Measurements from ENCODE around the gene KCNG1.

KCNG1 gene

GRCh38 chr20:51021067-51022025, 1.6 kb downstream of the KCNG1 start:
- H4K20me1 ChIP-seq (ENCODE audit: insufficient read depth, low read length): no peaks in the 10 kb centered on the region
- no peaks in the 10 kb centered on the region for H3K4me1 ChIP-seq (ENCODE audit: low read length)
- peaks cover 52% of the 10 kb centered on the region for H3K27me3 ChIP-seq (replicated peaks; ENCODE audit: insufficient read depth, low read length)
- DNase-seq: no peak
- no peaks in the 10 kb centered on the region for H3K79me2 ChIP-seq (ENCODE audit: low read length)
- TF ChIP-seq EZH2phosphoT487 (IDR thresholded peaks at IDR 0.05; ENCODE audit: low read length) (no peak), EZH2 (optimal IDR thresholded peaks at IDR 0.05; ENCODE audit: low read depth, low read length) (no peak)
- TF ChIP-seq, protein P1, sequence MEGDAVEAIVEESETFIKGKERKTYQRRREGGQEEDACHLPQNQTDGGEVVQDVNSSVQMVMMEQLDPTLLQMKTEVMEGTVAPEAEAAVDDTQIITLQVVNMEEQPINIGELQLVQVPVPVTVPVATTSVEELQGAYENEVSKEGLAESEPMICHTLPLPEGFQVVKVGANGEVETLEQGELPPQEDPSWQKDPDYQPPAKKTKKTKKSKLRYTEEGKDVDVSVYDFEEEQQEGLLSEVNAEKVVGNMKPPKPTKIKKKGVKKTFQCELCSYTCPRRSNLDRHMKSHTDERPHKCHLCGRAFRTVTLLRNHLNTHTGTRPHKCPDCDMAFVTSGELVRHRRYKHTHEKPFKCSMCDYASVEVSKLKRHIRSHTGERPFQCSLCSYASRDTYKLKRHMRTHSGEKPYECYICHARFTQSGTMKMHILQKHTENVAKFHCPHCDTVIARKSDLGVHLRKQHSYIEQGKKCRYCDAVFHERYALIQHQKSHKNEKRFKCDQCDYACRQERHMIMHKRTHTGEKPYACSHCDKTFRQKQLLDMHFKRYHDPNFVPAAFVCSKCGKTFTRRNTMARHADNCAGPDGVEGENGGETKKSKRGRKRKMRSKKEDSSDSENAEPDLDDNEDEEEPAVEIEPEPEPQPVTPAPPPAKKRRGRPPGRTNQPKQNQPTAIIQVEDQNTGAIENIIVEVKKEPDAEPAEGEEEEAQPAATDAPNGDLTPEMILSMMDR (IDR thresholded peaks at IDR 0.05; ENCODE audit: low read length): no peak
- no peak overlapping the region for H3K4me3 ChIP-seq (ENCODE audit: low read length)
- H3K4me2 ChIP-seq (ENCODE audit: low read depth, low read length): no peak overlapping the region
- no peaks in the 10 kb centered on the region for H3K36me3 ChIP-seq (replicated peaks; ENCODE audit: insufficient read depth, low read length)
- H3F3A ChIP-seq (ENCODE audit: insufficient read depth, low read length): no peaks in the 10 kb centered on the region
- H3K9me2 ChIP-seq (replicated peaks; ENCODE audit: insufficient read depth, low read length): no peaks in the 10 kb centered on the region
- no peak overlapping the region for H3K9ac ChIP-seq (ENCODE audit: low read length)
- H3K27ac ChIP-seq (ENCODE audit: low read length): no peak overlapping the region
- no peak overlapping the region for H2AFZ ChIP-seq (ENCODE audit: low read length)
- no peaks in the 10 kb centered on the region for H3K9me3 ChIP-seq (replicated peaks; ENCODE audit: insufficient read depth, low read length)

GRCh38 chr20:51020657-51021056, 2.2 kb downstream of the KCNG1 start:
- Histone ChIP-seq H3K4me2 (ENCODE audit: low read depth, low read length) (no peak overlapping the region), H3F3A (ENCODE audit: insufficient read depth, low read length) (no peaks in the 10 kb centered on the region), H3K4me1 (ENCODE audit: low read length) (no peaks in the 10 kb centered on the region), H3K9ac (ENCODE audit: low read length) (no peak overlapping the region), H3K9me2 (replicated peaks; ENCODE audit: insufficient read depth, low read length) (no peaks in the 10 kb centered on the region), H3K79me2 (ENCODE audit: low read length) (no peaks in the 10 kb centered on the region), H3K9me3 (replicated peaks; ENCODE audit: insufficient read depth, low read length) (no peaks in the 10 kb centered on the region), H3K27ac (ENCODE audit: low read length) (no peak overlapping the region), H2AFZ (ENCODE audit: low read length) (no peak overlapping the region), H3K4me3 (ENCODE audit: low read length) (no peak overlapping the region), H3K27me3 (replicated peaks; ENCODE audit: insufficient read depth, low read length) (peaks cover 52% of the 10 kb centered on the region), H4K20me1 (ENCODE audit: insufficient read depth, low read length) (no peaks in the 10 kb centered on the region), H3K36me3 (replicated peaks; ENCODE audit: insufficient read depth, low read length) (no peaks in the 10 kb centered on the region)
- no peak for DNase-seq
- TF ChIP-seq, protein P1 (IDR thresholded peaks at IDR 0.05; ENCODE audit: low read length): no peak

DNA sequence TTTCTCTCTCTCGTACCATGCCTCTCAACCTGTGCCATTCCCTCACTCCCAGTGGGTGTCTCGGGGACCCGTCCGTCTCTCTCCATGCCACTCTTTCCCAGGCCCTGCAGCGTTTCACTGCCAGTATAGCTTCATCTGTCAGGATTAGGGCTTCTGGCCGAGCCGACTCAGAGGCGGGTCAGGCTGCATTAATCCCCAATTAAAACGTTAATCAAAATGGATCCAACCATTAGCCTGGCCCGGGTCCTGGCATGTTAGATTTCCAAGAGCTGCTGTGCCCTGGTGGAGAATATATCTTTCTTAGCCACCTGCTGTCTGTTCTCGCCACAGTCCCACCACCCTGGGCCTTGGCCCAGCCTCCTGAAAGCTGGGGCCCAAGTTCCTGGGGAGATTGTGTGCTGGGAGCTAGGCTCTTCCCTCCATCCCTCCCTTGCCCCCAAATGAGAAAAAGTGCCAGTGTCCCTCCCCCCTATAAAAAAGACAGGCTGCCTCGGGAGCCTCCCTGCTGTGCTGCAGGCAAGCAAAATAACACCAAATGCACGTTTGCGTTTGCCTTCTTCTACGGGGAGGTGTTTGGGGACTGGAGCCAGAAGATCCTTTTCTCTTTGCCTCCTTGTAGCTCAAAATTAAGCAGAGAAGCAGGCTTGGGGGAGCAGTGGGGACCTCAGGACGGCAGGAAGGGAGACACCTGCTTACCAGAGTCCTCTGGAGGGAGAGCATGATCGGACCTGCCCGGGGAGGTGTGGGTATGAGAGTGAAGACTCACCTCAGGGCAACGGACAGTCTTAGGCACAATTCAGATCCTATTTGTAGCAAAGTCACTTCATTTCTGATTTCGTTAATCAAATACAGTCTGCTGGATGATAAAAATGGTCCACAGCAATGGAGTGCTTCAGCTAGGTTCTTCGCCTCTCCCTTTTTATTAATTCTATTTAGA, 3.0 kb downstream of the KCNG1 start:
- H3K79me2 ChIP-seq (ENCODE audit: low read length): no peaks in the 10 kb centered on the region
- H3F3A ChIP-seq (ENCODE audit: insufficient read depth, low read length): no peaks in the 10 kb centered on the region
- H3K4me3 ChIP-seq (ENCODE audit: low read length): no peak overlapping the region
- no peaks in the 10 kb centered on the region for H3K36me3 ChIP-seq (replicated peaks; ENCODE audit: insufficient read depth, low read length)
- H2AFZ ChIP-seq (ENCODE audit: low read length): no peak overlapping the region
- H3K9ac ChIP-seq (ENCODE audit: low read length): no peak overlapping the region
- no peaks in the 10 kb centered on the region for H4K20me1 ChIP-seq (ENCODE audit: insufficient read depth, low read length)
- DNase-seq: no peak
- no peak overlapping the region for H3K27ac ChIP-seq (ENCODE audit: low read length)
- H3K9me2 ChIP-seq (replicated peaks; ENCODE audit: insufficient read depth, low read length): no peaks in the 10 kb centered on the region
- no peaks in the 10 kb centered on the region for H3K4me1 ChIP-seq (ENCODE audit: low read length)
- H3K4me2 ChIP-seq (ENCODE audit: low read depth, low read length): no peak overlapping the region
- TF ChIP-seq EZH2 (optimal IDR thresholded peaks at IDR 0.05; ENCODE audit: low read depth, low read length) (no peak), EZH2phosphoT487 (IDR thresholded peaks at IDR 0.05; ENCODE audit: low read length) (no peak)
- TF ChIP-seq, protein P1 (IDR thresholded peaks at IDR 0.05; ENCODE audit: low read length): no peak
- no peaks in the 10 kb centered on the region for H3K9me3 ChIP-seq (replicated peaks; ENCODE audit: insufficient read depth, low read length)
- peaks cover 52% of the 10 kb centered on the region for H3K27me3 ChIP-seq (replicated peaks; ENCODE audit: insufficient read depth, low read length)
